Measurements from ENCODE around the gene DDX28. TPM values are rescaled to one million over a fixed set of nuclear protein-coding genes. Genes with fewer than 3 reads are reported as not detected.

DDX28 gene, protein sequence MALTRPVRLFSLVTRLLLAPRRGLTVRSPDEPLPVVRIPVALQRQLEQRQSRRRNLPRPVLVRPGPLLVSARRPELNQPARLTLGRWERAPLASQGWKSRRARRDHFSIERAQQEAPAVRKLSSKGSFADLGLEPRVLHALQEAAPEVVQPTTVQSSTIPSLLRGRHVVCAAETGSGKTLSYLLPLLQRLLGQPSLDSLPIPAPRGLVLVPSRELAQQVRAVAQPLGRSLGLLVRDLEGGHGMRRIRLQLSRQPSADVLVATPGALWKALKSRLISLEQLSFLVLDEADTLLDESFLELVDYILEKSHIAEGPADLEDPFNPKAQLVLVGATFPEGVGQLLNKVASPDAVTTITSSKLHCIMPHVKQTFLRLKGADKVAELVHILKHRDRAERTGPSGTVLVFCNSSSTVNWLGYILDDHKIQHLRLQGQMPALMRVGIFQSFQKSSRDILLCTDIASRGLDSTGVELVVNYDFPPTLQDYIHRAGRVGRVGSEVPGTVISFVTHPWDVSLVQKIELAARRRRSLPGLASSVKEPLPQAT
- 18.0 to 23.0 TPM (median 20.5 TPM) in 5 replicates for total RNA-seq (2022; extraction: Qiagen RNA extraction; ENCODE audit: low read depth)

DNA sequence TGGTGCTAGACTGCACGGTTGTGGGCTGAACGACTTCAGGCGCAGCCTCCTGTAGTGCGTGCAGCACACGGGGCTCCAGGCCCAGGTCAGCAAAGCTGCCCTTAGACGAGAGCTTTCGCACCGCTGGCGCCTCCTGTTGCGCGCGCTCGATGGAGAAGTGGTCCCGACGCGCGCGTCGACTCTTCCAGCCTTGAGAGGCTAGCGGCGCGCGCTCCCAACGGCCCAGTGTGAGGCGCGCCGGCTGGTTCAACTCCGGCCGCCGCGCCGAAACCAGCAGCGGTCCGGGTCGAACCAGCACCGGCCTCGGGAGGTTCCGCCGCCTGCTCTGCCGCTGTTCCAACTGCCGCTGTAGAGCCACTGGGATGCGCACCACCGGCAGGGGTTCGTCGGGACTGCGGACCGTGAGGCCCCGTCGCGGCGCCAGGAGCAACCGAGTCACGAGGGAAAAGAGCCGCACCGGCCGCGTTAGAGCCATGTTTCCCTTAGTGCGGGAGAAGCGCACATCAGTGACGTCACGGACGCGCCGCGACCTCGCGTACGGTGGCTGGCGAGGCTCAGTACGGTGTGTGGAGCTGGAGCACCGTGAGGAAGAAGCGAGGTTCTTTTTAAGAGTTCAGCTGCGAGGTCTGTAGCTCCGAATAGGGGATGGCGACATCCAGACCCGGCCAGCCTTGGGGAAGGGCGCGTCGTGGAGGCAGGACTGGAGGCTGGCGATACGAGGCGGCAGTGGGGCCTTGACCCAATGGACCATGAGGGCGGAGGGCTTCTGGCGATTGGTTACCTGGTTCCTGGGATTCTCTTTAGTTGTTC lies at the start of gene DDX28, which contains the start of gene DUS2:
Gene DDX28 (minus strand): TSS at position 505 of the 810 bp plus-strand sequence. CDS start 30 bp downstream, at position 475.
Gene DUS2 (plus strand): TSS at position 557 of the 810 bp plus-strand sequence. CDS start 14,740 bp downstream, outside the sequence.

DNA sequence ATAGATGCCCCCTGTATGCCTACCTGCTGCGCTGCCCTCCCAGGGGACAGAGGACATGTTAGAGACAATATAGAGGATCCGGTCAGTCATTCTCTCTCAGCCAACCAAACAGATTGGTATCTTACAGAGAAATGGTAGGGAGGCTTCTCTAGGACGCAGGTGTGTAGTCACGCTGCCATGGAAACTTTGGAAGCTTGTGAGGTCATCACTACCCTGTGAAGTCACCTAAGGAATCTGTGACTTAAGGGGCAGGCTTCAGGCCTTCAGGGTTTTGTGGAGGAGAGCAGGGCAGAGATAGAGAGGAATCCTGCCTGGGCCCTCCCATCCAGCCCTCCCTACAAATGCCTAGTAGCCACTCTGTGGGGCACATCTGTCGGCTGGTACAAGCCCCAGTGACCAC lies 7.4 kb downstream of the DDX28 start, which contains the start of gene DPEP2NB:
Gene DPEP2NB (minus strand): TSS at position 231 of the 400 bp plus-strand sequence. CDS start 141 bp downstream, at position 90.

DNA sequence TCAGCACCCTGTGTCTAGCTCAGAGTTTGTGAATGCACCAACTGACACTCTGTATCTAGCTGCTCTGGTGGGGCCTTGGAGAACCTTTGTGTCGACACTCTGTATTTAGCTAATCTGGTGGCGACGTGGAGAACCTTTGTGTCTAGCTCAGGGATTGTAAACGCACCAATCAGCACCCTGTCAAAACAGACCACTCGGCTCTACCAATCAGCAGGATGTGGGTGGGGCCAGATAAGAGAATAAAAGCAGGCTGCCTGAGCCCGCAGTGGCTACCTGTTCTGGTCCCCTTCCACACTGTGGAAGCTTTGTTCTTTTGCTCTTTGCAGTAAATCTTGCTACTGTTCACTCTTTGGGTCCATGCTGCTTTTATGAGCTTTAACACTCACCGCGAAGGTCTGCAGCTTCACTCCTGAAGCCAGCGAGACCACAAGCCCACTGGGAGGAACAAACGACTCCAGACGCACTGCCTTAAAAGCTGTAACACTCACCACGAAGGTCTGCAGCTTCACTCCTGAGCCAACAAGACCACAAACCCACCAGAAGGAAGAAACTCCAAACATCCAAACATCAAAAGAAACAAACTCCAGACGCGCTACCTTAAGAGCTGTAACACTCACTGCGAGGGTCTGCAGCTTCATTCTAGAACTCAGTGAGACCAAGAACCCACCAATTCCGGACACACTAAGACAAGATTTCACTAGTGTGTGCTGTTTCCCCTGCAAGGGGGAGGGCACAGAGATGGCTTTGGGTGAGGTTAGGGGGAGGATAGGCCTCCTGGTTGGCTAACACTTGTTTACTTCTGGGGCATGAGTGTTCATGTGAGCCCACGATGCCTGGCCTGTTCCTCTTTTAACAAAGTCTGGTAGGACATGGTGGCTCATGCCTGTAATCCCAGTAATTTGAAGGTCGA lies 24.0 kb downstream of the DDX28 start, which contains the start of gene DPEP2:
Gene DPEP2 (minus strand): TSS at position 706 of the 910 bp plus-strand sequence. CDS start 6,272 bp downstream, outside the sequence.

DNA sequence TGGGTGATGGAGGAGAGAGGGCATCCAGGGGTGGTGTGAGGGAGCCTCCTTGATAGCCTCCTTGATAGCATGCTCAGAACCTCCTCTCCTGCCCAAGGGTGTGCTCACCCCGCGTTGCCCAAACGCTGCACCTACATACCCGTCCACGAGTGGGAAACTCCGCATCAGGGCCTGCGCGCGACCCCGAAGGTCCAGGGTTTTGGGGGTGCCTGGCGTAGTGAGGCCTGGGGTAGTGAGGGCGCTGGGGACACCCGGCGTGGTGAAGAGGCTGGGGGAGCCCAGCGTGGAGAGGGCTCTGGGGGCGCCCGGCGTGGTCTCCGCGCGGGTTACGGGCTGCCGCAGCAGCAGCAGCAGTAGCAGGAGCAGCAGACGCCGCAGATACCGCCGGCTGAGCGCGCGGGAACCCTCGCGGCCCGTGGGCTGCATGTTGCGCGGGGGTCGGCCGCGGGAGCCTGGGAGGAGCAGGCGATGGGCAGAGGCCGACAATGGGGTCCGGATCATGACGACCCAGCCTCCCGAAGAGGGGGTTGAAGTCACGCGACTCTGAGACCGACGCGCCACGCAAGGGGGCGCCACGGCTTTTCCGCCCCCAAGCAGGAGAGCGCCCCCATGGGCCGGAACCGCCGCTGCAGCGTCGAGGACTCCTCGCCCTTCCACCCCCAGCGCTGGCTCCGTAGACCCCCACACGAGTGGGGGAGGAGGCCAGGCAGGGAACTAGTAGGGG lies 42.9 kb downstream of the DDX28 start, which contains the start of gene DPEP3:
Gene DPEP3 (minus strand): TSS at position 545 of the 724 bp plus-strand sequence. CDS start 119 bp downstream, at position 426.

Other genes starting within 250 kb of the DDX28 start
- gene RANBP10, start 216.7 kb downstream of the DDX28 start, total RNA-seq (2022; extraction: Qiagen RNA extraction; ENCODE audit: low read depth) = 8.1 to 9.9 TPM (median 8.8 TPM) in 5 replicates
- gene TSNAXIP1, start 216.3 kb downstream of the DDX28 start, total RNA-seq (2022; extraction: Qiagen RNA extraction; ENCODE audit: low read depth) = 0.33 to 0.71 TPM (median 0.46 TPM) in 5 replicates
- 27.0 to 43.3 TPM (median 40.3 TPM) in 5 replicates for gene THAP11, start 180.9 kb downstream of the DDX28 start, total RNA-seq (2022; extraction: Qiagen RNA extraction; ENCODE audit: low read depth)
- 237 to 270 TPM (median 244 TPM) in 5 replicates for gene NUTF2, start 176.3 kb downstream of the DDX28 start, total RNA-seq (2022; extraction: Qiagen RNA extraction; ENCODE audit: low read depth)
- gene CENPT, start 175.5 kb downstream of the DDX28 start, total RNA-seq (2022; extraction: Qiagen RNA extraction; ENCODE audit: low read depth) = 23.0 to 30.4 TPM (median 28.9 TPM) in 5 replicates
- 50.7 to 67.5 TPM (median 64.8 TPM) in 5 replicates for gene EDC4, start 150.2 kb downstream of the DDX28 start, total RNA-seq (2022; extraction: Qiagen RNA extraction; ENCODE audit: low read depth)
- not detected in 5 replicates for gene NRN1L, start 138.3 kb downstream of the DDX28 start, total RNA-seq (2022; extraction: Qiagen RNA extraction; ENCODE audit: low read depth)
- 10.0 to 16.2 TPM (median 15.6 TPM) in 5 replicates for gene PSKH1, start 130.0 kb downstream of the DDX28 start, total RNA-seq (2022; extraction: Qiagen RNA extraction; ENCODE audit: low read depth)
- 1.1 to 3.1 TPM (median 1.8 TPM) in 5 replicates for gene CTRL, start 91.4 kb downstream of the DDX28 start, total RNA-seq (2022; extraction: Qiagen RNA extraction; ENCODE audit: low read depth)
- 41.8 to 55.9 TPM (median 52.2 TPM) in 5 replicates for gene PSMB10, start 86.4 kb downstream of the DDX28 start, total RNA-seq (2022; extraction: Qiagen RNA extraction; ENCODE audit: low read depth)
- 5.1 to 12.7 TPM (median 10.8 TPM) in 5 replicates for gene LCAT, start 79.1 kb downstream of the DDX28 start, total RNA-seq (2022; extraction: Qiagen RNA extraction; ENCODE audit: low read depth)
- 21.7 to 31.2 TPM (median 23.7 TPM) in 5 replicates for gene SLC12A4, start 54.6 kb downstream of the DDX28 start, total RNA-seq (2022; extraction: Qiagen RNA extraction; ENCODE audit: low read depth)
- not detected in 5 replicates for gene DPEP3, start 42.7 kb downstream of the DDX28 start, total RNA-seq (2022; extraction: Qiagen RNA extraction; ENCODE audit: low read depth)
- not detected in 5 replicates for gene DPEP2, start 23.7 kb downstream of the DDX28 start, total RNA-seq (2022; extraction: Qiagen RNA extraction; ENCODE audit: low read depth)
- gene DPEP2NB, start 7.3 kb downstream of the DDX28 start, total RNA-seq (2022; extraction: Qiagen RNA extraction; ENCODE audit: low read depth) = not detected in 5 replicates
- 17.4 to 18.0 TPM (median 18.0 TPM) in 5 replicates for gene DUS2, start 52 bp upstream of the DDX28 start, total RNA-seq (2022; extraction: Qiagen RNA extraction; ENCODE audit: low read depth)
- 12.9 to 16.5 TPM (median 16.2 TPM) in 5 replicates for gene NFATC3, start 62.1 kb upstream of the DDX28 start, total RNA-seq (2022; extraction: Qiagen RNA extraction; ENCODE audit: low read depth)
- 0.08 to 0.73 TPM (median 0.16 TPM) in 3 of 5 replicates, not detected in the others for gene ESRP2, start 212.9 kb upstream of the DDX28 start, total RNA-seq (2022; extraction: Qiagen RNA extraction; ENCODE audit: low read depth)
- 10.9 to 16.2 TPM (median 13.8 TPM) in 5 replicates for gene PLA2G15, start 222.1 kb upstream of the DDX28 start, total RNA-seq (2022; extraction: Qiagen RNA extraction; ENCODE audit: low read depth)
- 27.8 to 34.9 TPM (median 32.7 TPM) in 5 replicates for gene SLC7A6, start 241.3 kb upstream of the DDX28 start, total RNA-seq (2022; extraction: Qiagen RNA extraction; ENCODE audit: low read depth)

Data from A549 treated with RU486 at 1 μM for 4 hours (cell line).